22Rv1 (cell line): Measurements from ENCODE around the gene SUGP1.

Experiments
- H3K27ac ChIP-seq: fragments of 450-650 bp; 2 replicates; pipeline ENCODE4 v1.5.1; 2017
- CTCF ChIP-seq: fragments of 450-650 bp; IDR thresholded peaks from 2 replicates; pipeline ENCODE4 v1.5.1; 2017; ENCODE audit warnings: mild to moderate bottlenecking
- ZFX ChIP-seq: fragments of 450-650 bp; IDR thresholded peaks from 2 replicates; pipeline ENCODE4 v1.6.1; 2017; ENCODE audit warnings: antibody characterized with exemption, borderline replicate concordance

SUGP1 gene

DNA sequence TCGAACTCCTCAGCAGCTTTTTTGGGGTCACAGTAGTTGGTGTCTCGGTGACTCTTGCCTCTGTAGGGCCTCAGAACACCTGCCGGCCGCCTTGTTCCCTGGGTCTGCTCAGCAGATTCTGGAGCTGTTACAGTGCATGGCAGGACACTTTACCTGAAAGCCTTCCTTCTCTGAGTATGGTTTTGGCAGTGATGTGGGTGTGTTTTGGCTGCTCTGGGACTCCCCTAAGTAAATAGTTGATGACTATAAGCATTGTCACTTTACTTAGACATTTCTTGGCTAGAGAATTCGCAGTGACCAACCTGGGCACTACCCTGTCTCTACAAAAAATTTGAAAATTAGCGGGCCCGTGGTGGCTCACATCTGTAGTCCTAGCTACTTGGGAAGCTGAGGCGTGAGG lies 7.4 kb upstream of the SUGP1 start:
- no peak overlapping the region for H3K27ac ChIP-seq
- no peak for TF ChIP-seq ZFX
- TF ChIP-seq CTCF, result no peak

GRCh38 chr19:19324059-19324770 lies 3.9 kb upstream of the SUGP1 start:
- no peak for TF ChIP-seq CTCF
- no peak for TF ChIP-seq ZFX
- H3K27ac ChIP-seq, result no peak overlapping the region

- TF ChIP-seq ZFX, result no peak
- no peak for TF ChIP-seq CTCF
- peak overlapping the region; percentile 81 for H3K27ac ChIP-seq
These were observed 850 bp upstream of the SUGP1 start for GRCh38 chr19:19321141-19321577.

GRCh38 chr19:19319732-19320360 lies 463 bp downstream of the SUGP1 start:
- no peak for TF ChIP-seq ZFX
- TF ChIP-seq CTCF, result no peak
- peak overlapping the region; percentile 81 for H3K27ac ChIP-seq

- no peak for TF ChIP-seq ZFX
- no peak for TF ChIP-seq CTCF
- H3K27ac ChIP-seq, result no peak overlapping the region
These were observed 4.2 kb downstream of the SUGP1 start for GRCh38 chr19:19316082-19316481.

- TF ChIP-seq CTCF (no peak; the same call in 1 of the 2 replicates), ZFX (no peak)
- no peak overlapping the region for H3K27ac ChIP-seq
These were observed 4.9 kb downstream of the SUGP1 start for GRCh38 chr19:19315444-19315843.

DNA sequence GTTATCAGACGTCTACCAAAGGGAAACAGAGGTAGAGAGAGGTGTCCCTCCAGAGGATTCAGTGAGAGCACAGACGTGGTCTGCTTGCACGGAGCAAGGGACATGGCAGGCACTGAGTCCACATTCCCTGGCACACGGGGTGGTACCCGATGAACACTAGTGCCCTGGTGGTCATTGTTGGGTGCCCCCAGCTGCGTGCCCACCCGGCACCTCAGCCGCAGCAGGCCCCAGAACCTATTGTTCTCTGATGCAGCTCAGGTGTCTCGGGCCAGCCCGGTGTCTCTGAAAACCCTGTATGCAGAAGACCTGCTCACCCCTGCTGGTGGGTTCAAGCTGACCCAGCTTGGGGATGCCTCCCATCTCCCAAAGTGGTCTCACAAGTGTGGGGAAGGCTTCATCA lies 11.9 kb downstream of the SUGP1 start:
- TF ChIP-seq CTCF, result no peak
- no peak overlapping the region for H3K27ac ChIP-seq
